ENCODE data around the gene DUSP8. TPM values are rescaled to one million over a fixed set of nuclear protein-coding genes. Genes with fewer than 3 reads are reported as not detected.

Gene DUSP8
- polyA plus RNA-seq, 1 of the 3 experiments (the other 2 are of a cell fraction): 2.0 TPM

DNA sequence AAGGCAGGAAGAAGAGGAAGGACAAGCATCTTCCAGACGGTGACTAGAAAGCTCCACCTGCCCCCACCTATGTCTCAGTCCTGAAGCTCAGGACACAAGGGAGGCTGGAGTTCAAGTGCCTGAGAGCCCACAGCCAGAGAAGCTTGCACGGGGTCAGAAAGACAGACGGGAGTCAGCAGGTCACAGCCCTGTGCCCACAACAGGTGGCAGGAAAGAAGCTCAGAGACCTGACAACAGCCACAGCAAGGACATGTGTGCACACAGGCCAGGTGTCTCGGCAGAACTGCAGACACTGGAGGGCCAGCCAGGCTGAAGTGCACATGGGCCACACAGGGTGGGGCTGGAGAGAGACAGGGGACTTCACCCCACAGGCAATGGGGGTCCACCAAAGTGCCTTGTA is 48.3 kb downstream of the DUSP8 start:
- DNase-seq: no peak
- Histone ChIP-seq H3K27ac (ENCODE audit: low read depth in 2 of 2, low read length in 1 of 2) (no peak overlapping the region), H3K9me2 (no peaks in the 10 kb centered on the region), H3K79me2 (ENCODE audit: insufficient read depth) (peaks cover 68% of the 10 kb centered on the region), H3K27me3 (ENCODE audit: insufficient read depth) (no peaks in the 10 kb centered on the region), H3K4me1 (ENCODE audit: control insufficient read depth in 1 of 2, insufficient read depth in 2 of 2, low read depth in 1 of 2, low read length in 1 of 2) (peaks cover 0 to 2% of the 10 kb centered on the region in 2 experiments; a peak in 1 of 4 replicates), H3K4me3 (ENCODE audit: low read depth in 2 of 2, low read length in 1 of 2) (no peak overlapping the region), H3F3A (replicated peaks; ENCODE audit: insufficient read depth) (no peaks in the 10 kb centered on the region), H3K9ac (no peak overlapping the region), H4K20me1 (ENCODE audit: insufficient read depth) (peaks cover 87% of the 10 kb centered on the region), H3K4me2 (no peak overlapping the region), H3K9me3 (no peaks in the 10 kb centered on the region), H3K36me3 (replicated peaks in 1 of 2; ENCODE audit: control insufficient read depth in 1 of 2, insufficient read depth in 2 of 2, low read length in 1 of 2) (no peaks in the 10 kb centered on the region), H2AFZ (ENCODE audit: low read depth) (no peak overlapping the region)
- TF ChIP-seq NFIC (IDR thresholded peaks at IDR 0.05; ENCODE audit: borderline replicate concordance) (no peak), FOXM1 (IDR thresholded peaks at IDR 0.05; ENCODE audit: low read depth) (no peak), RFX5 (IDR thresholded peaks at IDR 0.05; ENCODE audit: low read length) (no peak), GABPA (IDR thresholded peaks at IDR 0.05; ENCODE audit: low read depth) (no peak), ELF1 (IDR thresholded peaks at IDR 0.05) (no peak), TCF12 (IDR thresholded peaks at IDR 0.05) (no peak), TEAD4 (IDR thresholded peaks at IDR 0.05; ENCODE audit: borderline replicate concordance, insufficient read depth) (no peak), JUND (IDR thresholded peaks at IDR 0.05) (no peak), RAD21 (IDR thresholded peaks at IDR 0.05; ENCODE audit: low read length) (no peak), RXRA (IDR thresholded peaks at IDR 0.05; ENCODE audit: borderline replicate concordance, low read depth) (no peak), CHD2 (IDR thresholded peaks at IDR 0.05; ENCODE audit: low read length, partially characterized antibody) (no peak)
- TF ChIP-seq, protein P1, sequence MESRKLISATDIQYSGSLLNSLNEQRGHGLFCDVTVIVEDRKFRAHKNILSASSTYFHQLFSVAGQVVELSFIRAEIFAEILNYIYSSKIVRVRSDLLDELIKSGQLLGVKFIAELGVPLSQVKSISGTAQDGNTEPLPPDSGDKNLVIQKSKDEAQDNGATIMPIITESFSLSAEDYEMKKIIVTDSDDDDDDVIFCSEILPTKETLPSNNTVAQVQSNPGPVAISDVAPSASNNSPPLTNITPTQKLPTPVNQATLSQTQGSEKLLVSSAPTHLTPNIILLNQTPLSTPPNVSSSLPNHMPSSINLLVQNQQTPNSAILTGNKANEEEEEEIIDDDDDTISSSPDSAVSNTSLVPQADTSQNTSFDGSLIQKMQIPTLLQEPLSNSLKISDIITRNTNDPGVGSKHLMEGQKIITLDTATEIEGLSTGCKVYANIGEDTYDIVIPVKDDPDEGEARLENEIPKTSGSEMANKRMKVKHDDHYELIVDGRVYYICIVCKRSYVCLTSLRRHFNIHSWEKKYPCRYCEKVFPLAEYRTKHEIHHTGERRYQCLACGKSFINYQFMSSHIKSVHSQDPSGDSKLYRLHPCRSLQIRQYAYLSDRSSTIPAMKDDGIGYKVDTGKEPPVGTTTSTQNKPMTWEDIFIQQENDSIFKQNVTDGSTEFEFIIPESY (IDR thresholded peaks at IDR 0.05; ENCODE audit: borderline replicate concordance, low read depth): no peak
- TF ChIP-seq, protein P2, sequence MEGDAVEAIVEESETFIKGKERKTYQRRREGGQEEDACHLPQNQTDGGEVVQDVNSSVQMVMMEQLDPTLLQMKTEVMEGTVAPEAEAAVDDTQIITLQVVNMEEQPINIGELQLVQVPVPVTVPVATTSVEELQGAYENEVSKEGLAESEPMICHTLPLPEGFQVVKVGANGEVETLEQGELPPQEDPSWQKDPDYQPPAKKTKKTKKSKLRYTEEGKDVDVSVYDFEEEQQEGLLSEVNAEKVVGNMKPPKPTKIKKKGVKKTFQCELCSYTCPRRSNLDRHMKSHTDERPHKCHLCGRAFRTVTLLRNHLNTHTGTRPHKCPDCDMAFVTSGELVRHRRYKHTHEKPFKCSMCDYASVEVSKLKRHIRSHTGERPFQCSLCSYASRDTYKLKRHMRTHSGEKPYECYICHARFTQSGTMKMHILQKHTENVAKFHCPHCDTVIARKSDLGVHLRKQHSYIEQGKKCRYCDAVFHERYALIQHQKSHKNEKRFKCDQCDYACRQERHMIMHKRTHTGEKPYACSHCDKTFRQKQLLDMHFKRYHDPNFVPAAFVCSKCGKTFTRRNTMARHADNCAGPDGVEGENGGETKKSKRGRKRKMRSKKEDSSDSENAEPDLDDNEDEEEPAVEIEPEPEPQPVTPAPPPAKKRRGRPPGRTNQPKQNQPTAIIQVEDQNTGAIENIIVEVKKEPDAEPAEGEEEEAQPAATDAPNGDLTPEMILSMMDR (IDR thresholded peaks at IDR 0.05): no peak
- WGBS (ENCODE audit: low lambda C conversion rate): 95% methylated on average over 4 of the region's 4 CpGs
- CTCF ChIA-PET: interaction anchor here (1.3 to 2.0 kb wide), 2 partner anchors 9 to 324 kb away, joined by 4 to 11 read pairs; no protein-coding TSS in a partner anchor
- POLR2A ChIA-PET: no interaction called here

DNA sequence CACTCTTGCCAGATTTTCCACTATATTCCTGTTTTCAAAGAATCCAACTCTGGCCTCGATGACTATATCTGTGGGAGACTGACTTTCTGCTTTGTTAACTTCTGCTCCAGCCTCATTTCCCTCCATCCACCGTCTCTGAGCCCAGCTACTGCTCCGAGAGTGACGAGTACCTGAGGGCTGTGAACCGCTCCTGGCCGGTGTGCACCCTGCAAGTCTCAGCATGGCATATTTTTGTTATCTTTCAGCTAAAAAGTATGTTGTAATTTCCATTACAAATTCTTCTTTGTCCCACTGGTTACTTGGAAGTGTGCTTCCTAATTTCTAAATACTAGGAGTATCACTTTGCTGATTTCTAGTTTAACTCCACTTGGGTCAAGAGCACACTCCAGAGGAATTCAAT is 49.0 kb downstream of the DUSP8 start:
- Histone ChIP-seq H3K79me2 (ENCODE audit: insufficient read depth) (peaks cover 68% of the 10 kb centered on the region), H3K9me3 (no peaks in the 10 kb centered on the region), H3K4me1 (ENCODE audit: control insufficient read depth in 1 of 2, insufficient read depth in 2 of 2, low read depth in 1 of 2, low read length in 1 of 2) (peaks cover 0 to 2% of the 10 kb centered on the region in 2 experiments; a peak in 1 of 4 replicates), H3K9ac (no peak overlapping the region), H3F3A (replicated peaks; ENCODE audit: insufficient read depth) (no peaks in the 10 kb centered on the region), H2AFZ (ENCODE audit: low read depth) (no peak overlapping the region), H3K27me3 (ENCODE audit: insufficient read depth) (no peaks in the 10 kb centered on the region), H3K4me2 (no peak overlapping the region), H3K36me3 (replicated peaks in 1 of 2; ENCODE audit: control insufficient read depth in 1 of 2, insufficient read depth in 2 of 2, low read length in 1 of 2) (no peaks in the 10 kb centered on the region), H3K4me3 (ENCODE audit: low read depth in 2 of 2, low read length in 1 of 2) (no peak overlapping the region), H3K9me2 (no peaks in the 10 kb centered on the region), H4K20me1 (ENCODE audit: insufficient read depth) (peaks cover 87% of the 10 kb centered on the region), H3K27ac (ENCODE audit: low read depth in 2 of 2, low read length in 1 of 2) (no peak overlapping the region)
- 96% methylated on average over 6 of the region's 6 CpGs for WGBS (ENCODE audit: low lambda C conversion rate)
- ChIA-PET CTCF (interaction anchor here (0.6 to 2.0 kb wide), 2 partner anchors 8 to 9 kb away, joined by 3 to 11 read pairs; no protein-coding TSS in a partner anchor), POLR2A (interaction anchor here (1.0 kb wide), 1 partner anchor 51 kb away, joined by 3 read pairs; no protein-coding TSS in a partner anchor)
- TF ChIP-seq GATA2 (CRISPR knock-in tag; IDR thresholded peaks at IDR 0.05): no peak
- TF ChIP-seq RAD21 (IDR thresholded peaks at IDR 0.05; ENCODE audit: low read length): no peak
- TF ChIP-seq TAF1 (IDR thresholded peaks at IDR 0.05; ENCODE audit: borderline replicate concordance, low read depth, low read length): no peak
- no peak for TF ChIP-seq JUND (IDR thresholded peaks at IDR 0.05)
- no peak for TF ChIP-seq GABPA (IDR thresholded peaks at IDR 0.05; ENCODE audit: low read depth)
- TF ChIP-seq TCF12 (IDR thresholded peaks at IDR 0.05): no peak
- no peak for TF ChIP-seq POLR2AphosphoS5 (IDR thresholded peaks at IDR 0.05; ENCODE audit: low read depth, low read length)
- TF ChIP-seq NRF1 (IDR thresholded peaks at IDR 0.05; ENCODE audit: low read depth, low read length): no peak
- TF ChIP-seq, protein P3, sequence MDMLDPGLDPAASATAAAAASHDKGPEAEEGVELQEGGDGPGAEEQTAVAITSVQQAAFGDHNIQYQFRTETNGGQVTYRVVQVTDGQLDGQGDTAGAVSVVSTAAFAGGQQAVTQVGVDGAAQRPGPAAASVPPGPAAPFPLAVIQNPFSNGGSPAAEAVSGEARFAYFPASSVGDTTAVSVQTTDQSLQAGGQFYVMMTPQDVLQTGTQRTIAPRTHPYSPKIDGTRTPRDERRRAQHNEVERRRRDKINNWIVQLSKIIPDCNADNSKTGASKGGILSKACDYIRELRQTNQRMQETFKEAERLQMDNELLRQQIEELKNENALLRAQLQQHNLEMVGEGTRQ (IDR thresholded peaks at IDR 0.05; ENCODE audit: borderline replicate concordance, low read depth, low read length): no peak
- no peak for TF ChIP-seq ELF1 (IDR thresholded peaks at IDR 0.05)
- TF ChIP-seq EZH2phosphoT487 (IDR thresholded peaks at IDR 0.05; ENCODE audit: borderline replicate concordance, low read depth): no peak
- TF ChIP-seq NFIC (IDR thresholded peaks at IDR 0.05; ENCODE audit: borderline replicate concordance): no peak
- TF ChIP-seq RXRA (IDR thresholded peaks at IDR 0.05; ENCODE audit: borderline replicate concordance, low read depth): no peak
- TF ChIP-seq FOSL2 (IDR thresholded peaks at IDR 0.05; ENCODE audit: borderline replicate concordance, low read depth): no peak
- TF ChIP-seq RFX5 (IDR thresholded peaks at IDR 0.05; ENCODE audit: low read length): no peak
- no peak for TF ChIP-seq RCOR1 (IDR thresholded peaks at IDR 0.05; ENCODE audit: low read length)
- no peak for TF ChIP-seq SMC3 (IDR thresholded peaks at IDR 0.05; ENCODE audit: low read depth, low read length)
- DNase-seq: no peak
